ENCODE measurements around the gene DHRSX. TPM values are rescaled to one million over a fixed set of nuclear protein-coding genes. Genes with fewer than 3 reads are reported as not detected.
"Not testable (repeated sequence)": the region's sequence is repeated elsewhere in the genome, so short reads cannot be mapped to it uniquely, and the experiment has no call there.

Gene DHRSX
- total and polyA plus RNA-seq, 9 donors, result 12.2 to 25.9 (median 20.4) TPM

GRCh38 chrX:2316534-2316933 is 184.2 kb downstream of the DHRSX start:
- WGBS, 3 donors, result 33 to 42% (median 35%) methylated on average over 4 of the region's 4 CpGs
- Histone ChIP-seq H3K4me1 (ENCODE audit: insufficient read depth) (no peaks in the 10 kb centered on the region), H3K4me3 (no peak overlapping the region), H3K36me3 (no peaks in the 10 kb centered on the region), H3K27ac (no peak overlapping the region), H3K9me3 (no peaks in the 10 kb centered on the region), H3K27me3 (no peaks in the 10 kb centered on the region)
- intact Hi-C loops (cut with DNase I), result no loop called here
- DNase-seq, result no peak
- TF ChIP-seq, protein P1, sequence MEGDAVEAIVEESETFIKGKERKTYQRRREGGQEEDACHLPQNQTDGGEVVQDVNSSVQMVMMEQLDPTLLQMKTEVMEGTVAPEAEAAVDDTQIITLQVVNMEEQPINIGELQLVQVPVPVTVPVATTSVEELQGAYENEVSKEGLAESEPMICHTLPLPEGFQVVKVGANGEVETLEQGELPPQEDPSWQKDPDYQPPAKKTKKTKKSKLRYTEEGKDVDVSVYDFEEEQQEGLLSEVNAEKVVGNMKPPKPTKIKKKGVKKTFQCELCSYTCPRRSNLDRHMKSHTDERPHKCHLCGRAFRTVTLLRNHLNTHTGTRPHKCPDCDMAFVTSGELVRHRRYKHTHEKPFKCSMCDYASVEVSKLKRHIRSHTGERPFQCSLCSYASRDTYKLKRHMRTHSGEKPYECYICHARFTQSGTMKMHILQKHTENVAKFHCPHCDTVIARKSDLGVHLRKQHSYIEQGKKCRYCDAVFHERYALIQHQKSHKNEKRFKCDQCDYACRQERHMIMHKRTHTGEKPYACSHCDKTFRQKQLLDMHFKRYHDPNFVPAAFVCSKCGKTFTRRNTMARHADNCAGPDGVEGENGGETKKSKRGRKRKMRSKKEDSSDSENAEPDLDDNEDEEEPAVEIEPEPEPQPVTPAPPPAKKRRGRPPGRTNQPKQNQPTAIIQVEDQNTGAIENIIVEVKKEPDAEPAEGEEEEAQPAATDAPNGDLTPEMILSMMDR (IDR thresholded peaks at IDR 0.05), result no peak
- TF ChIP-seq POLR2A (IDR thresholded peaks at IDR 0.05) (no peak), EP300 (IDR thresholded peaks at IDR 0.05) (no peak)

DNA sequence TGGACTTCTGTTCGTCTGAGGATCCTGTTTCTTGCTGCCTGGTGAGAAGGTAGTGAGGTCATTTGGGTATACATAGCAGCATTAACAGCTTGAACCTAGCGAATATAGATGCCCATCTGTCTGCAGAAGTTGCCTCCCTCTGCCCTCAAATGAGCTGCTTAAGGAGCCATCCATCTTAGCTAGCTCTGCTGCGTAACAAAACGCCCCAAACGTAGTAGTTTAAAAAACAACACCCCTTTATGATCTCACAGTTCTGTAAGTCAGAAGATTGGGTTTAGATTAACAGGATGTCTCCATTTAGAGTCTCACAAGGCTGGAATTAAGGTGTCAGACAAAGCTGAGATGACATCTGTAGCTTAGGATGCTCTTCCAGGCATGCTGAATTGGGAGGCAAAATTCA is 185.3 kb downstream of the DHRSX start:
- Histone ChIP-seq H3K27me3 (no peaks in the 10 kb centered on the region), H3K4me1 (ENCODE audit: insufficient read depth) (no peaks in the 10 kb centered on the region), H3K9me3 (no peaks in the 10 kb centered on the region), H3K4me3 (no peak overlapping the region), H3K27ac (no peak overlapping the region), H3K36me3 (no peaks in the 10 kb centered on the region)
- intact Hi-C loops (cut with DNase I), result no loop called here
- WGBS, 3 donors, result 91 to 94% (median 94%) methylated on average over 5 of the region's 5 CpGs
- TF ChIP-seq, protein P1 (IDR thresholded peaks at IDR 0.05), result no peak
- TF ChIP-seq EP300 (IDR thresholded peaks at IDR 0.05), result no peak
- no peak for TF ChIP-seq POLR2A (IDR thresholded peaks at IDR 0.05)
- no peak for DNase-seq

DNA sequence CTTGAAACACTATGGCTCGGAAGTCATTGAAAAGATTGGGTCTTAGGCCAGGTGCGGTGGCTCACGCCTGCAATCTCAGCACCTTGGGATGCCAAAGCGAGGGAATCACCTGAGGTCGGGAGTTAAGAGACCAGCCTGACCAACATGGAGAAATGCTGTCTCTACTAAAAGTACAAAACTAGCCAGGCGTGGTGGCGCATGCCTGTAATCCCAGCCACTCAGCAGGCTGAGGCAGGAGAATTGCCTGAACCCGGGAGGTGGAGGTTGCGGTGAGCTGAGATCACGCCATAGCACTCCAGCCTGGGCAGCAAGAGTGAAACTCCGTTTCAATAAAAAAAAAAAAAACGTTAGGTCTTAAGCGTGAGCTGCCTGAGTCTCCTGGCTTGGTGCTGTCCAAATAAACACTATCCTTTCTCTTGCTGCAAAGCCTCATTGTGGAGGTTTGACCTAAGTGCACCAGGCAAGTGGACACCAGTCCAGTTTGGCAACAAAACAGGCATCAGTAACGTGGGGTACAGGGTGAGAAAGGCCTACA is 185.9 kb downstream of the DHRSX start:
- Histone ChIP-seq H3K36me3 (no peaks in the 10 kb centered on the region), H3K4me3 (no peak overlapping the region), H3K9me3 (no peaks in the 10 kb centered on the region), H3K4me1 (ENCODE audit: insufficient read depth) (no peaks in the 10 kb centered on the region), H3K27ac (no peak overlapping the region), H3K27me3 (no peaks in the 10 kb centered on the region)
- TF ChIP-seq, protein P1 (IDR thresholded peaks at IDR 0.05), result no peak
- no peak for TF ChIP-seq POLR2A (IDR thresholded peaks at IDR 0.05)
- TF ChIP-seq EP300 (IDR thresholded peaks at IDR 0.05), result no peak
- DNase-seq, result no peak
- intact Hi-C loops (cut with DNase I), result no loop called here
- WGBS, 3 donors, result 82 to 84% (median 83%) methylated on average over 14 of the region's 14 CpGs

DNA sequence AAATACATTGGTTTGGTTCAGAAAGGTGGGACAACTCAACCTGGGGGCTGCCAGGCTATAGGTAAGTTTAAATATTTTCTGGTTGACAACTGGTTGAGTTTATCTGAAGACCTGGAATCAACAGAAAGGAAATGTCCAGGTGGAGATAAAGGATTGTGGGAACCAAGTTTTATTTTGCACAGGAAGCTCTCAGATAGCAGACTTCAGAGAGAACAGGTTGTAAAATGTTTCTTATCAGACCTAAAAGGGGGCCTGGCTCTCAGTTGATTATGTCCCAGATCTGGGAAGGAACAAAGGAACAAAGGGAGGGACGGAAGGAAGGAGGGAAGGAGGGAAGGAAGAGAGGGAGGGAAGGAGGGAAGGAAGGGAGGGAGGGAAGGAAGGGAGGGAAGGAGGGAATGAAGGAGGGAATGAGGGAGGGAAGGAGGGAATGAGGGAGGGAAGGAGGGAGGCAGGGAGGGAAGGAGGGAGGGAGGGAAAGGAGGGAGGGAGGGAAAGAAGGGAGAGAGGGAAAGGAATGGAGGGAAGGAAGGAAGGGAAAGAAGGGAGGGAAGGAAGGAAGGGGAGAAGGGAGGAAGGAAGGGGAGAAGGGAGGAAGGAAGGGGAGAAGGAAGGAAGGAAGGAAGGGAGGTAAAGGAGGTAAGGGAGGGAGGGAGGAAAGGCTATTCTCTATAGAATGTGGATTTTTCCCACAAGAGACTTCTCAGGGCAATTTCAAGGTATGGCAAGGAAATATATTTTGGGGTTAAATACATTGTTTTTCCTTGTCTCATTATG is 186.7 kb downstream of the DHRSX start:
- no peaks in the 10 kb centered on the region for H3K9me3 ChIP-seq
- H3K27me3 ChIP-seq, result no peaks in the 10 kb centered on the region
- WGBS, 3 donors, result 63 to 85% (median 68%) methylated on average over 1 of the region's 1 CpG
- no peak overlapping the region for H3K4me3 ChIP-seq
- intact Hi-C loops (cut with DNase I), result no loop called here
- H3K4me1 ChIP-seq (ENCODE audit: insufficient read depth), result no peaks in the 10 kb centered on the region
- TF ChIP-seq, protein P1 (IDR thresholded peaks at IDR 0.05), result no peak
- TF ChIP-seq EP300 (IDR thresholded peaks at IDR 0.05) (no peak), POLR2A (IDR thresholded peaks at IDR 0.05) (no peak)
- no peak overlapping the region for H3K27ac ChIP-seq
- no peaks in the 10 kb centered on the region for H3K36me3 ChIP-seq
- DNase-seq, result no peak

GRCh38 chrX:2312061-2312591 is 188.7 kb downstream of the DHRSX start:
- 81 to 94% (median 91%) methylated on average over 5 of the region's 5 CpGs for WGBS, 3 donors
- H3K27ac ChIP-seq; H3K36me3 ChIP-seq; H3K4me1 ChIP-seq (ENCODE audit: insufficient read depth); H3K27me3 ChIP-seq; DNase-seq; H3K4me3 ChIP-seq; intact Hi-C loops (cut with DNase I); H3K9me3 ChIP-seq: not testable (repeated sequence)
